A549 (cell line): ENCODE measurements around the gene ATP5F1A. TPM values are rescaled to one million over a fixed set of nuclear protein-coding genes. Genes with fewer than 3 reads are reported as not detected.

Source experiments
- ATAC-seq, 2 experiments: fragments of 200-7000 bp in 1 of 2; fragments of >200 bp in 1 of 2; cut with Nextera tagmentation in 1 of 2; cut with Tn5 transposase in 1 of 2; 3 replicates each; pipeline versions ENCODE4 v1.8.0 to v1.9.1; 2018 to 2020; ENCODE audit warnings: mild to moderate bottlenecking in 1 of 2, moderate library complexity in 1 of 2
- CTCF ChIA-PET: fragments of 300-600 bp; sonication (Branson Sonifier 250); formaldehyde crosslinking; extraction: SDS; loops from one replicate; lab custom pipeline; 2021; ENCODE audit warnings: antibody characterized with exemption, inconsistent platforms; lab: Yijun Ruan, JAX
- POLR2A ChIA-PET: fragments of 350-600 bp; formaldehyde crosslinking; extraction: SDS; loops from one replicate; lab custom pipeline; 2021; ENCODE audit warnings: antibody characterized with exemption, inconsistent platforms; lab: Yijun Ruan, JAX
- DNase-seq, 2 experiments: peaks; one replicate each; pipeline versions ENCODE4 v3.0.0 to v3.0.0-alpha.2; 2011 to 2016; ENCODE audit warnings: low read depth in 1 of 2, low spot score in 1 of 2
- FAIRE-seq: peaks from 2 replicates; lab custom pipeline; 2011; peaks lifted over from hg19 to GRCh38; lab: Jason Lieb, UNC
- H3K27ac ChIP-seq, 2 experiments: fragments of >200 bp; sonication (Bioruptor Twin); formaldehyde crosslinking; 3 replicates each; pipeline ENCODE4 v1.5.1; 2016 to 2017
- H3K4me1 ChIP-seq: fragments of >200 bp; sonication (Bioruptor Twin); formaldehyde crosslinking; 3 replicates; pipeline ENCODE4 v1.6.1; 2016
- H3K4me2 ChIP-seq: fragments of >200 bp; sonication (Bioruptor Twin); formaldehyde crosslinking; 3 replicates; pipeline ENCODE4 v1.6.1; 2016
- H3K4me3 ChIP-seq: fragments of >200 bp; sonication (Bioruptor Twin); formaldehyde crosslinking; 3 replicates; pipeline ENCODE4 v1.5.1; 2016
- H3K9me3 ChIP-seq: fragments of >200 bp; sonication (Bioruptor Twin); formaldehyde crosslinking; 3 replicates; pipeline ENCODE4 v1.6.1; 2016
- ATOH8 ChIP-seq: fragments of 250-450 bp; sonication (Bioruptor Pico); IDR thresholded peaks from 2 replicates; pipeline ENCODE4 v1.5.0; 2020; ENCODE audit warnings: low read depth, mild to moderate bottlenecking, moderate library complexity
- BCL3 ChIP-seq: fragments of >200 bp; sonication (Bioruptor Twin); formaldehyde crosslinking; IDR thresholded peaks from 3 replicates; pipeline ENCODE4 v1.6.1; 2016
- BHLHE40 ChIP-seq: IDR thresholded peaks from 2 replicates; pipeline ENCODE4 v1.6.1; 2012; ENCODE audit warnings: low read depth, low read length, inconsistent platforms
- CBX8 ChIP-seq: fragments of 200-600 bp; sonication (generic); IDR thresholded peaks from 2 replicates; pipeline ENCODE4 v1.6.1; 2016
- CHD2 ChIP-seq: fragments of 150-350 bp; IDR thresholded peaks from 2 replicates; pipeline ENCODE4 v1.6.1; 2014; ENCODE audit warnings: low read length; ENCODE audit not compliant: partially characterized antibody
- EP300 ChIP-seq, 2 experiments: fragments of >200 bp; sonication (Bioruptor Twin); formaldehyde crosslinking; IDR thresholded peaks; 2 replicates in 1 of 2; 3 replicates in 1 of 2; pipeline ENCODE4 v1.6.1; 2016 to 2017
- ESRRA ChIP-seq: fragments of 150-350 bp; IDR thresholded peaks from 2 replicates; pipeline ENCODE4 v1.6.1; 2014; ENCODE audit warnings: mild to moderate bottlenecking, low read length, borderline replicate concordance
- FOSB ChIP-seq: fragments of 250-450 bp; sonication (Bioruptor Pico); IDR thresholded peaks from 2 replicates; pipeline ENCODE4 v1.5.0; 2020; ENCODE audit warnings: mild to moderate bottlenecking, moderate library complexity
- HDAC2 ChIP-seq: fragments of 200-600 bp; sonication (generic); IDR thresholded peaks from 2 replicates; pipeline ENCODE4 v1.6.1; 2016
- HOXA7 ChIP-seq: fragments of 250-450 bp; sonication (Bioruptor Pico); IDR thresholded peaks from 2 replicates; pipeline ENCODE4 v1.5.0; 2020; ENCODE audit warnings: mild to moderate bottlenecking, moderate library complexity
- HOXB13 ChIP-seq: fragments of 250-450 bp; sonication (Bioruptor Pico); IDR thresholded peaks from 2 replicates; pipeline ENCODE4 v1.5.0; 2020; ENCODE audit warnings: low read depth, mild to moderate bottlenecking, moderate library complexity
- HOXB5 ChIP-seq: fragments of 250-450 bp; sonication (Bioruptor Pico); IDR thresholded peaks from 2 replicates; pipeline ENCODE4 v1.5.0; 2020; ENCODE audit warnings: mild to moderate bottlenecking, moderate library complexity
- JUN ChIP-seq, 2 experiments: fragments of >200 bp; sonication (Bioruptor Twin); formaldehyde crosslinking; IDR thresholded peaks; 2 replicates in 1 of 2; 3 replicates in 1 of 2; pipeline ENCODE4 v1.6.1; 2016 to 2017
- JUNB ChIP-seq: fragments of >200 bp; sonication (Bioruptor Twin); formaldehyde crosslinking; IDR thresholded peaks from 2 replicates; pipeline ENCODE4 v1.6.1; 2016
- KDM1A ChIP-seq: fragments of 200-600 bp; sonication (generic); IDR thresholded peaks from 2 replicates; pipeline ENCODE4 v1.6.1; 2016; ENCODE audit warnings: low read depth, mild to moderate bottlenecking
- KDM5A ChIP-seq: fragments of 200-600 bp; sonication (generic); IDR thresholded peaks from 2 replicates; pipeline ENCODE4 v1.6.1; 2016; ENCODE audit warnings: antibody characterized with exemption, mild to moderate bottlenecking
- MAX ChIP-seq: IDR thresholded peaks from 2 replicates; pipeline ENCODE4 v1.6.1; 2012
- MYC ChIP-seq: IDR thresholded peaks from 2 replicates; pipeline ENCODE4 v1.6.1; 2012; ENCODE audit warnings: mild to moderate bottlenecking, inconsistent platforms, low read length, improper control_type of control experiment, borderline replicate concordance
- NPAS2 ChIP-seq: fragments of 250-450 bp; sonication (Bioruptor Pico); IDR thresholded peaks from 2 replicates; pipeline ENCODE4 v1.8.0; 2022; ENCODE audit warnings: mild to moderate bottlenecking, moderate library complexity, borderline replicate concordance
- POLR2AphosphoS2 ChIP-seq: conservative IDR thresholded peaks from 2 replicates; pipeline ENCODE4 v1.6.1; 2012; ENCODE audit warnings: low read length, improper control_type of control experiment, inconsistent platforms
- RAD21 ChIP-seq, 2 experiments: fragments of >200 bp in 1 of 2; sonication (Bioruptor Twin) in 1 of 2; formaldehyde crosslinking in 1 of 2; IDR thresholded peaks in 1 of 2; conservative IDR thresholded peaks in 1 of 2; 2 replicates in 1 of 2; 3 replicates in 1 of 2; pipeline ENCODE4 v1.6.1; 2012 to 2018; ENCODE audit warnings: inconsistent platforms in 1 of 2
- RCOR1 ChIP-seq: fragments of 150-350 bp; IDR thresholded peaks from 2 replicates; pipeline ENCODE4 v1.6.1; 2014; ENCODE audit warnings: antibody characterized with exemption, low read length, low read depth
- SREBF2 ChIP-seq: fragments of 450-650 bp; IDR thresholded peaks from 2 replicates; pipeline ENCODE4 v1.6.1; 2014; ENCODE audit warnings: mild to moderate bottlenecking, moderate library complexity
- ZFP36 ChIP-seq: fragments of 450-650 bp; IDR thresholded peaks from 2 replicates; pipeline ENCODE4 v1.6.1; 2014; ENCODE audit warnings: borderline replicate concordance; ENCODE audit not compliant: partially characterized antibody
- ZNF302 ChIP-seq: fragments of 250-450 bp; sonication (Bioruptor Pico); IDR thresholded peaks from 2 replicates; pipeline ENCODE4 v1.9.0; 2021; ENCODE audit warnings: inconsistent platforms, mild to moderate bottlenecking, moderate library complexity
- WGBS: methylation state at CpG from one replicate; pipeline ENCODE4 v1.1.6; 2017; ENCODE audit errors: missing lambda C conversion rate; 5-methylcytosine and 5-hydroxymethylcytosine counted together
- polyA plus RNA-seq, 4 experiments: library from polyadenylated mRNA; depleted of rRNA in 3 of 4; stranded (reverse); fragments of >200 nt; fragmentation: RNase III in 1 of 4; extraction: RNeasy Plus Mini Kit Qiagen cat#74134 plus additional on column Dnase treatment in 1 of 4; gene quantifications; 2 replicates in 3 of 4; 3 replicates in 1 of 4; pipeline ENCODE4 v1.2.3, GENCODE V29; 2011 to 2017
- TF ChIP-seq, protein P1 (sequence below): fragments of 200-600 bp; sonication (generic); IDR thresholded peaks from 2 replicates; pipeline ENCODE4 v1.6.1; 2016; ENCODE audit warnings: antibody characterized with exemption, mild to moderate bottlenecking, moderate library complexity
- TF ChIP-seq, protein P2 (sequence below): fragments of >200 bp; sonication (Bioruptor Twin); formaldehyde crosslinking; IDR thresholded peaks from 2 replicates; pipeline ENCODE4 v1.6.1; 2016

The ATP5F1A gene
- polyA plus RNA-seq, 2 of the 4 experiments (the other 2 are of a cell fraction) = 422 to 543 TPM

- H3K9me3 ChIP-seq = no peaks in the 10 kb centered on the region
- ATAC-seq (no peak), FAIRE-seq (no peak), DNase-seq (no peak)
- H3K27ac ChIP-seq = no peak overlapping the region
- ChIA-PET CTCF (no interaction called here), POLR2A (no interaction called here)
- 89% methylated on average over 2 of the region's 3 CpGs for WGBS
- TF ChIP-seq, protein P1, sequence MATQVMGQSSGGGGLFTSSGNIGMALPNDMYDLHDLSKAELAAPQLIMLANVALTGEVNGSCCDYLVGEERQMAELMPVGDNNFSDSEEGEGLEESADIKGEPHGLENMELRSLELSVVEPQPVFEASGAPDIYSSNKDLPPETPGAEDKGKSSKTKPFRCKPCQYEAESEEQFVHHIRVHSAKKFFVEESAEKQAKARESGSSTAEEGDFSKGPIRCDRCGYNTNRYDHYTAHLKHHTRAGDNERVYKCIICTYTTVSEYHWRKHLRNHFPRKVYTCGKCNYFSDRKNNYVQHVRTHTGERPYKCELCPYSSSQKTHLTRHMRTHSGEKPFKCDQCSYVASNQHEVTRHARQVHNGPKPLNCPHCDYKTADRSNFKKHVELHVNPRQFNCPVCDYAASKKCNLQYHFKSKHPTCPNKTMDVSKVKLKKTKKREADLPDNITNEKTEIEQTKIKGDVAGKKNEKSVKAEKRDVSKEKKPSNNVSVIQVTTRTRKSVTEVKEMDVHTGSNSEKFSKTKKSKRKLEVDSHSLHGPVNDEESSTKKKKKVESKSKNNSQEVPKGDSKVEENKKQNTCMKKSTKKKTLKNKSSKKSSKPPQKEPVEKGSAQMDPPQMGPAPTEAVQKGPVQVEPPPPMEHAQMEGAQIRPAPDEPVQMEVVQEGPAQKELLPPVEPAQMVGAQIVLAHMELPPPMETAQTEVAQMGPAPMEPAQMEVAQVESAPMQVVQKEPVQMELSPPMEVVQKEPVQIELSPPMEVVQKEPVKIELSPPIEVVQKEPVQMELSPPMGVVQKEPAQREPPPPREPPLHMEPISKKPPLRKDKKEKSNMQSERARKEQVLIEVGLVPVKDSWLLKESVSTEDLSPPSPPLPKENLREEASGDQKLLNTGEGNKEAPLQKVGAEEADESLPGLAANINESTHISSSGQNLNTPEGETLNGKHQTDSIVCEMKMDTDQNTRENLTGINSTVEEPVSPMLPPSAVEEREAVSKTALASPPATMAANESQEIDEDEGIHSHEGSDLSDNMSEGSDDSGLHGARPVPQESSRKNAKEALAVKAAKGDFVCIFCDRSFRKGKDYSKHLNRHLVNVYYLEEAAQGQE = no peak
- no peak for TF ChIP-seq POLR2AphosphoS2
- no peak for TF ChIP-seq HOXB13 (CRISPR knock-in tag)
- no peak for TF ChIP-seq MYC
- no peak for TF ChIP-seq NPAS2 (CRISPR knock-in tag)
- no peak for TF ChIP-seq KDM5A
- no peak overlapping the region for H3K4me2 ChIP-seq
- H3K4me1 ChIP-seq = no peaks in the 10 kb centered on the region
- H3K4me3 ChIP-seq = no peak overlapping the region
These were observed 12.3 kb upstream of the ATP5F1A start for GRCh38 chr18:46110406-46110805.

DNA sequence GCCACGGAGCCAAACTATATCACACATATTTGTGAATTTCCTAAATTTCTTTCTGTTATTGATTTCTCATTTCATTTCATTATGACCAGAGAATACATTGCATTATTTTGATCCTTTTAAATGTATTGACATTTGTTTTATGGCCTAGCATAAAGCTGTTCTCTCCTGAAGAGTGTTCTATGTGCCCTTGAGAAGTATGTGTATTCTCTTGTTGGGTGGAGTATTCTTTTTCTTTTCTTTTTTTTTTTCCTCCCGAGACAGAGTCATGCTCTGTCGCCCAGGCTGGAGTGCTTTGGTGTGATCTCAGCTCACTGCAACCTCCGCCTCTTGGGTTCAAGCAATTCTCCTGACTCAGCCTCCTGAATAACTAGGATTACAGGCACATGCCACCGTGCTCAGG, 11.3 kb upstream of the ATP5F1A start:
- no peaks in the 10 kb centered on the region for H3K9me3 ChIP-seq
- no peak overlapping the region for H3K27ac ChIP-seq
- no peak overlapping the region for H3K4me2 ChIP-seq
- H3K4me1 ChIP-seq = no peaks in the 10 kb centered on the region
- no peak for ATAC-seq
- no peak for DNase-seq
- no peak for FAIRE-seq
- POLR2A ChIA-PET = no interaction called here
- CTCF ChIA-PET = no interaction called here
- TF ChIP-seq SREBF2 = no peak
- TF ChIP-seq, all 56 proteins: peak for 0
- 93% methylated on average over 5 of the region's 5 CpGs for WGBS
- no peak overlapping the region for H3K4me3 ChIP-seq

- Histone ChIP-seq H3K4me3 (peak within 1 kb of the TSS; percentile 96), H3K4me1 (0 out of 3 replicates have a peak, but pooled peaks cover 3% of the 10 kb centered on the region), H3K27ac (peak within 1 kb of the TSS; percentile 87 to 92), H3K4me2 (peak within 1 kb of the TSS; percentile 93), H3K9me3 (no peaks in the 10 kb centered on the region)
- peak; percentile 79 to 83 for DNase-seq
- WGBS = under 1% methylated on average over 47 of the region's 57 CpGs
- no peak for FAIRE-seq
- ChIA-PET CTCF (no interaction called here), POLR2A (interaction anchor here (0.6 to 0.7 kb wide), 2 partner anchors 8 to 10 kb away, joined by 3 read pairs; no protein-coding TSS in a partner anchor)
- peak; percentile 99 for ATAC-seq
- peak in 1 of 2 experiments; percentile 60; a peak in 2 of 5 replicates for TF ChIP-seq JUN (IDR thresholded peaks at IDR 0.05)
- TF ChIP-seq HOXA7 (CRISPR knock-in tag) = no peak
- no peak for TF ChIP-seq BCL3
- TF ChIP-seq HOXB5 (CRISPR knock-in tag) = no peak
- no peak for TF ChIP-seq MYC
- no peak for TF ChIP-seq CBX8
- TF ChIP-seq, protein P2, sequence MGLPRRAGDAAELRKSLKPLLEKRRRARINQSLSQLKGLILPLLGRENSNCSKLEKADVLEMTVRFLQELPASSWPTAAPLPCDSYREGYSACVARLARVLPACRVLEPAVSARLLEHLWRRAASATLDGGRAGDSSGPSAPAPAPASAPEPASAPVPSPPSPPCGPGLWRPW = no peak
- peak; percentile 76 for TF ChIP-seq MAX
- TF ChIP-seq ZNF302 (CRISPR knock-in tag) = no peak
- TF ChIP-seq RCOR1 = no peak
- no peak for TF ChIP-seq KDM1A
- no peak for TF ChIP-seq POLR2AphosphoS2
- TF ChIP-seq BHLHE40 = no peak
- TF ChIP-seq CHD2 = no peak
- TF ChIP-seq ZFP36 = no peak
- TF ChIP-seq ESRRA = no peak
- TF ChIP-seq EP300 (IDR thresholded peaks at IDR 0.05) = no peak
- TF ChIP-seq RAD21 (conservative IDR thresholded peaks at IDR 0.05 in 1 of 2, IDR thresholded peaks at IDR 0.05 in 1 of 2) = no peak
- TF ChIP-seq JUNB = no peak
- no peak for TF ChIP-seq HDAC2
- TF ChIP-seq KDM5A = no peak
- TF ChIP-seq HOXB13 (CRISPR knock-in tag) = no peak
- no peak for TF ChIP-seq ATOH8 (CRISPR knock-in tag)
- TF ChIP-seq FOSB = no peak
These were observed 6.2 kb upstream of the ATP5F1A start, which contains the start of gene HAUS1 for GRCh38 chr18:46104128-46104911. HAUS1 (plus strand) TSS chr18:46104385; CDS start chr18:46104412, 27 bp downstream.
